WTC11 (cell line): Measurements from ENCODE around the gene ZNF214. TPM values are rescaled to one million over a fixed set of nuclear protein-coding genes. Genes with fewer than 3 reads are reported as not detected.

Experiments
- ATAC-seq: fragments of 200-7000 bp; cut with Tn5 transposase; 2 replicates; pipeline ENCODE4 v1.10.0; 2021; ENCODE audit warnings: mild to moderate bottlenecking, moderate library complexity
- CTCF ChIA-PET: fragments of 300-600 bp; sonication (Branson Sonifier 250); formaldehyde crosslinking; loops from one replicate; lab custom pipeline; 2021; ENCODE audit warnings: antibody characterized with exemption; lab: Charles Lee
- POLR2A ChIA-PET: fragments of 350-600 bp; sonication (Branson Sonifier 250); formaldehyde crosslinking; loops from one replicate; lab custom pipeline; 2021; ENCODE audit warnings: antibody characterized with exemption; lab: Charles Lee
- DNase-seq: peaks from one replicate; pipeline ENCODE4 v3.0.0; 2021; ENCODE audit warnings: low spot score
- H3K27ac Mint-ChIP-seq: 2 replicates; pipeline ENCODE4 v1.8.0; 2021; ENCODE audit warnings: mixed read lengths
- H3K27me3 Mint-ChIP-seq: 2 replicates; pipeline ENCODE4 v1.8.0; 2021; ENCODE audit warnings: low read depth, mild to moderate bottlenecking, moderate library complexity, mixed read lengths
- H3K36me3 Mint-ChIP-seq: 2 replicates; pipeline ENCODE4 v1.8.0; 2021; ENCODE audit warnings: mixed read lengths
- H3K4me1 Mint-ChIP-seq: 2 replicates; pipeline ENCODE4 v1.8.0; 2022; ENCODE audit warnings: mixed read lengths
- H3K4me3 Mint-ChIP-seq: 2 replicates; pipeline ENCODE4 v1.8.0; 2021; ENCODE audit warnings: mild to moderate bottlenecking, moderate library complexity, mixed read lengths
- H3K9me3 Mint-ChIP-seq: 2 replicates; pipeline ENCODE4 v1.8.0; 2021; ENCODE audit warnings: mixed read lengths
- ATF1 ChIP-seq: sonication (generic); formaldehyde crosslinking; IDR thresholded peaks from 2 replicates; pipeline ENCODE4 v1.8.1; 2023; ENCODE audit warnings: mild to moderate bottlenecking, moderate library complexity, missing genetic modification reagents
- HMGA2 ChIP-seq: fragments of 250-450 bp; sonication (Bioruptor Pico); IDR thresholded peaks from 2 replicates; pipeline ENCODE4 v1.4.0; 2021; ENCODE audit warnings: mild to moderate bottlenecking, moderate library complexity
- MYBL2 ChIP-seq: sonication (generic); formaldehyde crosslinking; IDR thresholded peaks from 2 replicates; pipeline ENCODE4 v1.8.1; 2023; ENCODE audit warnings: mild to moderate bottlenecking, moderate library complexity, missing genetic modification reagents
- RELA ChIP-seq: sonication (generic); formaldehyde crosslinking; IDR thresholded peaks from 2 replicates; pipeline ENCODE4 v1.8.1; 2022; ENCODE audit warnings: missing genetic modification reagents, mild to moderate bottlenecking, borderline replicate concordance
- SP1 ChIP-seq: sonication (generic); formaldehyde crosslinking; conservative IDR thresholded peaks from 2 replicates; pipeline ENCODE4 v1.8.1; 2022; ENCODE audit warnings: missing genetic modification reagents
- USF2 ChIP-seq: sonication (generic); formaldehyde crosslinking; IDR thresholded peaks from 2 replicates; pipeline ENCODE4 v1.8.1; 2023; ENCODE audit warnings: mild to moderate bottlenecking, missing genetic modification reagents, moderate library complexity
- ZBTB43 ChIP-seq: sonication (generic); formaldehyde crosslinking; IDR thresholded peaks from 2 replicates; pipeline ENCODE4 v1.8.1; 2023; ENCODE audit warnings: mild to moderate bottlenecking, missing genetic modification reagents
- ZNF219 ChIP-seq: sonication (generic); formaldehyde crosslinking; IDR thresholded peaks from 2 replicates; pipeline ENCODE4 v1.8.0; 2023; ENCODE audit warnings: missing genetic modification reagents, mild to moderate bottlenecking, borderline replicate concordance
- ZNF263 ChIP-seq: sonication (generic); formaldehyde crosslinking; IDR thresholded peaks from 2 replicates; pipeline ENCODE4 v1.8.1; 2022; ENCODE audit warnings: low read depth, mild to moderate bottlenecking, moderate library complexity, missing genetic modification reagents
- ZNF317 ChIP-seq: sonication (generic); formaldehyde crosslinking; IDR thresholded peaks from 2 replicates; pipeline ENCODE4 v1.8.1; 2023; ENCODE audit warnings: low read depth, mild to moderate bottlenecking, moderate library complexity, missing genetic modification reagents, borderline replicate concordance
- ZNF671 ChIP-seq: fragments of 250-450 bp; sonication (Bioruptor Pico); IDR thresholded peaks from 2 replicates; pipeline ENCODE4 v1.8.0; 2021; ENCODE audit warnings: mild to moderate bottlenecking
- total RNA-seq: library from RNA; stranded (reverse); gene quantifications from 3 replicates; pipeline ENCODE4 v1.2.3, GENCODE V29; 2021
- TF ChIP-seq, protein P1 (sequence below): fragments of 250-450 bp; sonication (Bioruptor Pico); conservative IDR thresholded peaks from 2 replicates; pipeline ENCODE4 v1.9.0; 2021; ENCODE audit warnings: mild to moderate bottlenecking
- TF ChIP-seq, protein P2 (sequence below): sonication (generic); formaldehyde crosslinking; IDR thresholded peaks from 2 replicates; pipeline ENCODE4 v1.8.1; 2023; ENCODE audit warnings: mild to moderate bottlenecking, missing genetic modification reagents
- TF ChIP-seq, protein P3 (sequence below): sonication (generic); formaldehyde crosslinking; IDR thresholded peaks from 2 replicates; pipeline ENCODE4 v1.8.0; 2023; ENCODE audit warnings: mild to moderate bottlenecking, missing genetic modification reagents

The ZNF214 gene
- total RNA-seq, 1 experiment from 2014 or later, result 4.1 TPM

DNA sequence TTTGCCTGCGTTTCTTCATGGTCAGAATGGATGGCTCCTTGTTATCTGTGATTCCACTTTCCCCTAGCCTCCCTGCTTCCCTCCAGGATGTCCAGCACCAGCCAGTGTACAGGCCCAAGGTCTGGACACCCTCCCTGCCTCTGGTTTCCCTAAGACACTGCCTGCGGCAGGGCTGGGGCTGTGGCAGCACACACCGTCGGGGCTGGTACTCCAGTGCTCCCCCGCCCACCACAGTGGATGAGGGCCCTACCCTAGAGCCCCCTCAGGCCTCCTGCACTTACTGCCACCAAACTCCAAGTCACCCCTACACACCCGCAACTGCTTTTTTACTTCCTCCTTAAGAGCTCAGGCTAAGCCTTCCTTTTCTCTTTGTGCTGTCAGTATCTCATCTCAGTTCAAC lies 28.9 kb downstream of the ZNF214 start (continued):
- TF ChIP-seq ZBTB43 (CRISPR knock-in tag) (no peak), ATF1 (no peak), ZNF263 (CRISPR knock-in tag) (no peak), ZNF671 (no peak)
- TF ChIP-seq, protein P1, sequence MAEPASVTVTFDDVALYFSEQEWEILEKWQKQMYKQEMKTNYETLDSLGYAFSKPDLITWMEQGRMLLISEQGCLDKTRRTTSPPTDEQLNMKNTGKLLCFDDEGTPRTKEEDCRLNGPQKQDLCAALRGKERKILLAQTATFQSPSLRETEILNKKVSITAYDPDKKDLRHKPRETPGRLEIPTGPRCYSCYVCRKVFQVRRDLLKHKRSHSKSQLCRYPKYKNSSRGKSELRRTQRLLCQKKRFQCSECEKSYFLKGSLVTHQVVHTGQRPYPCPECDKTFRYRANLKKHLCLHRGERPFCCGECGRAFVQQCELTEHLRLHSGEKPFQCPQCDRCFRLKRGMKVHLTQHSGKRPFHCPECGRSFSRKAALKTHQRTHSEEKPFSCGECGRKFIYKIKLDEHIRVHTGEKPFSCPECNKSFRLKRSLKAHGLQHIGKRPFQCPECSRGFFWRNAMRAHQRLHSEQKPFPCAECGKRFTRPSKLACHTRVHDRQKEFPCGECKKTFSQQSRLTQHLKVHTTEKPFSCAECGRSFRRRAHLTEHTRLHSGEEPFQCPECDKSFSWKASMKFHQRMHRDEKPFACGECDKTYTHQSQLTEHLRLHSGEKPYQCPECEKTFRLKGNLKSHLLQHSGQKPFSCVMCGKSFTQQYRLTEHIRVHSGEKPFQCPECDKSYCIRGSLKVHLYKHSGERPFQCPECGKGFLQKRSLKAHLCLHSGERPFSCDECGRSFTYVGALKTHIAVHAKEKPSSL (CRISPR knock-in tag), result no peak

DNA sequence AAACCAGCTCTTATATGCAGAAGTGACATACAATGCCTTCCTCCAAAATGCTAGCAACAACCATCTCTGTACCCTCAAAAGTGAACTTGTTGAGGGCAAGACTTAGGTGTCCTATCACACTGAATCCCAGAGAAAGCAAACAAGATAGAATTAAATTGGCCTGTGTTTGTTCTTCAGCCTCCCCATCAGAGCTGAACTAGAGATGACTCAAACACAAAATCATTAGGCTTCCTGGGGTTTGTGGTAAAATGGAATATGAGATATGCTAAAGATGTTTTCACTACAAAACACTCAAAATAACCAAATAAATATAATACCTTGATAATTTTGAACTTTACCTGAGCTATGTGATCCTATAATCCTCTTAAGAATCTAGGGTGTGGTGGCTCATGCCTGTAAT lies 31.6 kb downstream of the ZNF214 start:
- no peak for ATAC-seq
- POLR2A ChIA-PET, result no interaction called here
- CTCF ChIA-PET, result no interaction called here
- TF ChIP-seq HMGA2 (CRISPR knock-in tag) (no peak), ZNF671 (no peak), ZNF317 (CRISPR knock-in tag) (no peak), MYBL2 (CRISPR knock-in tag) (no peak), ZNF219 (CRISPR knock-in tag) (no peak), RELA (CRISPR knock-in tag) (no peak)
- TF ChIP-seq, protein P2, sequence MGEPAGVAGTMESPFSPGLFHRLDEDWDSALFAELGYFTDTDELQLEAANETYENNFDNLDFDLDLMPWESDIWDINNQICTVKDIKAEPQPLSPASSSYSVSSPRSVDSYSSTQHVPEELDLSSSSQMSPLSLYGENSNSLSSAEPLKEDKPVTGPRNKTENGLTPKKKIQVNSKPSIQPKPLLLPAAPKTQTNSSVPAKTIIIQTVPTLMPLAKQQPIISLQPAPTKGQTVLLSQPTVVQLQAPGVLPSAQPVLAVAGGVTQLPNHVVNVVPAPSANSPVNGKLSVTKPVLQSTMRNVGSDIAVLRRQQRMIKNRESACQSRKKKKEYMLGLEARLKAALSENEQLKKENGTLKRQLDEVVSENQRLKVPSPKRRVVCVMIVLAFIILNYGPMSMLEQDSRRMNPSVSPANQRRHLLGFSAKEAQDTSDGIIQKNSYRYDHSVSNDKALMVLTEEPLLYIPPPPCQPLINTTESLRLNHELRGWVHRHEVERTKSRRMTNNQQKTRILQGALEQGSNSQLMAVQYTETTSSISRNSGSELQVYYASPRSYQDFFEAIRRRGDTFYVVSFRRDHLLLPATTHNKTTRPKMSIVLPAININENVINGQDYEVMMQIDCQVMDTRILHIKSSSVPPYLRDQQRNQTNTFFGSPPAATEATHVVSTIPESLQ, result no peak
- TF ChIP-seq, protein P3, sequence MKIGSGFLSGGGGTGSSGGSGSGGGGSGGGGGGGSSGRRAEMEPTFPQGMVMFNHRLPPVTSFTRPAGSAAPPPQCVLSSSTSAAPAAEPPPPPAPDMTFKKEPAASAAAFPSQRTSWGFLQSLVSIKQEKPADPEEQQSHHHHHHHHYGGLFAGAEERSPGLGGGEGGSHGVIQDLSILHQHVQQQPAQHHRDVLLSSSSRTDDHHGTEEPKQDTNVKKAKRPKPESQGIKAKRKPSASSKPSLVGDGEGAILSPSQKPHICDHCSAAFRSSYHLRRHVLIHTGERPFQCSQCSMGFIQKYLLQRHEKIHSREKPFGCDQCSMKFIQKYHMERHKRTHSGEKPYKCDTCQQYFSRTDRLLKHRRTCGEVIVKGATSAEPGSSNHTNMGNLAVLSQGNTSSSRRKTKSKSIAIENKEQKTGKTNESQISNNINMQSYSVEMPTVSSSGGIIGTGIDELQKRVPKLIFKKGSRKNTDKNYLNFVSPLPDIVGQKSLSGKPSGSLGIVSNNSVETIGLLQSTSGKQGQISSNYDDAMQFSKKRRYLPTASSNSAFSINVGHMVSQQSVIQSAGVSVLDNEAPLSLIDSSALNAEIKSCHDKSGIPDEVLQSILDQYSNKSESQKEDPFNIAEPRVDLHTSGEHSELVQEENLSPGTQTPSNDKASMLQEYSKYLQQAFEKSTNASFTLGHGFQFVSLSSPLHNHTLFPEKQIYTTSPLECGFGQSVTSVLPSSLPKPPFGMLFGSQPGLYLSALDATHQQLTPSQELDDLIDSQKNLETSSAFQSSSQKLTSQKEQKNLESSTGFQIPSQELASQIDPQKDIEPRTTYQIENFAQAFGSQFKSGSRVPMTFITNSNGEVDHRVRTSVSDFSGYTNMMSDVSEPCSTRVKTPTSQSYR (CRISPR knock-in tag), result no peak
- Mint-ChIP-seq H3K4me3 (no peak overlapping the region), H3K4me1 (no peaks in the 10 kb centered on the region), H3K27ac (no peak overlapping the region), H3K9me3 (peaks cover 14% of the 10 kb centered on the region), H3K27me3 (no peaks in the 10 kb centered on the region), H3K36me3 (no peaks in the 10 kb centered on the region)
- DNase-seq, result no peak

- no peak overlapping the region for H3K4me3 Mint-ChIP-seq
Observed at GRCh38 chr11:6986487-6986886, 33.7 kb downstream of the ZNF214 start.

More at GRCh38 chr11:6986487-6986886, 33.7 kb downstream of the ZNF214 start:
- no peaks in the 10 kb centered on the region for H3K36me3 Mint-ChIP-seq
- H3K9me3 Mint-ChIP-seq, result peaks cover 22% of the 10 kb centered on the region
- CTCF ChIA-PET, result no interaction called here
- no peaks in the 10 kb centered on the region for H3K27me3 Mint-ChIP-seq
- POLR2A ChIA-PET, result no interaction called here
- ATAC-seq (no peak), DNase-seq (no peak)
- no peak overlapping the region for H3K27ac Mint-ChIP-seq
- H3K4me1 Mint-ChIP-seq, result no peaks in the 10 kb centered on the region
- no peak for TF ChIP-seq USF2 (CRISPR knock-in tag)
- TF ChIP-seq SP1 (CRISPR knock-in tag), result no peak
